ENCODE measurements around the gene CLASRP.

CLASRP gene

DNA sequence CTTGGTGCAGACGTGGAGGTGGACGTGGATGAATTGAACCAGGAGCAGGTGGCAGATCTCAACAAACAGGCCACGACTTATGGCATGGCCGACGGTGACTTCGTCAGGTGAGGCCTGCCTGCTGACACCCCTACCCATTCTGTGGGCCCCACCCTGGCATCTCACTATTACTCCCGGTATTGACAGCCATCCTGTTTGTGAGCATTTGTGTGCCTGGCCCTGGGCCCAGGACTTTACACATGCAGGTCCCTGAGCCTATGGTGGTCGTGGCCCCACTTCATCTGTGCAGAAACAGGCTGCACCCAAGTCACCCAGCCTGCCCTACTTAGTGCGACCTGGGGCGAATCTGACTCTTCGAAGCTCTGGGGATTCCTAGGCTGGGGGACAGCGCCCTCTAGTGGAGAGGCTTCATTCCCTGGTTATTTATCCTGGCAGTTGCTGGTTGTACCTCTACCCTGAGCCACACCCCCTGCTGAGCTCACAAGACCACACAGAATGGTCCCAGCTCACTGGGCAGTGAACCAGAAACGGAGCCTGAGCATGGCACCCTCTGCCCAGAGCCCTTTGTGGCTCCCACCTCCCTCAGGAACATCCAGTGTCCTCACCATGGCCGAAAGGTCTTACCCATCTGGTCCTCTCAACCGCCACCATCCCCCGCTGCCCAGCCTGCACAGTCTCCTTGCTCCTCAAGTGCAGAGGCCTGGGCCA is 20.6 kb downstream of the CLASRP start:
- peak; percentile 87 for DNase-seq (ENCODE audit: low read depth)
- H3K4me3 ChIP-seq (ENCODE audit: low read depth, low read length) = no peak overlapping the region

DNA sequence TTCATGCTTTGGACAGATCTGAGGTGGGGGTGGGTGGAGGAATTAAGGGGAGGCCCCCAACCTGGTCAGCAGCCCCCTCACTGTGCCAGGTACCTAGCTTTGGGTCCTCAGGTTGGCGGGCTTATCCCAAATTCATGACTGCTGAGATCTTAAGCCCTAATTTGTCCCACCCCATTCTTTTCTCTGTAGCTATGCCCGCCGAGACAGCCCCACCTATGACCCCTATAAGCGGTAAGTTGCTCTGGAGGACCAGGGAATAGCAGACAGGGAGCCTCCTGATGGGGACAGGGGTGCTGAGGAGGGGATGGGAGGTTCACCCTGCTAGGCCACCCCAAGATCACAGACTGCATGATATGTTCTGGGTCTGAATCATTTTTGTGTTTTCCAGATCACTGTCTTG is 23.1 kb downstream of the CLASRP start:
- TF ChIP-seq, protein P1, sequence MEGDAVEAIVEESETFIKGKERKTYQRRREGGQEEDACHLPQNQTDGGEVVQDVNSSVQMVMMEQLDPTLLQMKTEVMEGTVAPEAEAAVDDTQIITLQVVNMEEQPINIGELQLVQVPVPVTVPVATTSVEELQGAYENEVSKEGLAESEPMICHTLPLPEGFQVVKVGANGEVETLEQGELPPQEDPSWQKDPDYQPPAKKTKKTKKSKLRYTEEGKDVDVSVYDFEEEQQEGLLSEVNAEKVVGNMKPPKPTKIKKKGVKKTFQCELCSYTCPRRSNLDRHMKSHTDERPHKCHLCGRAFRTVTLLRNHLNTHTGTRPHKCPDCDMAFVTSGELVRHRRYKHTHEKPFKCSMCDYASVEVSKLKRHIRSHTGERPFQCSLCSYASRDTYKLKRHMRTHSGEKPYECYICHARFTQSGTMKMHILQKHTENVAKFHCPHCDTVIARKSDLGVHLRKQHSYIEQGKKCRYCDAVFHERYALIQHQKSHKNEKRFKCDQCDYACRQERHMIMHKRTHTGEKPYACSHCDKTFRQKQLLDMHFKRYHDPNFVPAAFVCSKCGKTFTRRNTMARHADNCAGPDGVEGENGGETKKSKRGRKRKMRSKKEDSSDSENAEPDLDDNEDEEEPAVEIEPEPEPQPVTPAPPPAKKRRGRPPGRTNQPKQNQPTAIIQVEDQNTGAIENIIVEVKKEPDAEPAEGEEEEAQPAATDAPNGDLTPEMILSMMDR (conservative IDR thresholded peaks at IDR 0.05; ENCODE audit: low read depth, low read length) = no peak
- no peak overlapping the region for H3K4me3 ChIP-seq (ENCODE audit: low read depth, low read length)
- DNase-seq (ENCODE audit: low read depth) = no peak

More for the DNA sequence above, 20.6 kb downstream of the CLASRP start:
- TF ChIP-seq, protein P1 (conservative IDR thresholded peaks at IDR 0.05; ENCODE audit: low read depth, low read length) = peak; percentile 90

DNA sequence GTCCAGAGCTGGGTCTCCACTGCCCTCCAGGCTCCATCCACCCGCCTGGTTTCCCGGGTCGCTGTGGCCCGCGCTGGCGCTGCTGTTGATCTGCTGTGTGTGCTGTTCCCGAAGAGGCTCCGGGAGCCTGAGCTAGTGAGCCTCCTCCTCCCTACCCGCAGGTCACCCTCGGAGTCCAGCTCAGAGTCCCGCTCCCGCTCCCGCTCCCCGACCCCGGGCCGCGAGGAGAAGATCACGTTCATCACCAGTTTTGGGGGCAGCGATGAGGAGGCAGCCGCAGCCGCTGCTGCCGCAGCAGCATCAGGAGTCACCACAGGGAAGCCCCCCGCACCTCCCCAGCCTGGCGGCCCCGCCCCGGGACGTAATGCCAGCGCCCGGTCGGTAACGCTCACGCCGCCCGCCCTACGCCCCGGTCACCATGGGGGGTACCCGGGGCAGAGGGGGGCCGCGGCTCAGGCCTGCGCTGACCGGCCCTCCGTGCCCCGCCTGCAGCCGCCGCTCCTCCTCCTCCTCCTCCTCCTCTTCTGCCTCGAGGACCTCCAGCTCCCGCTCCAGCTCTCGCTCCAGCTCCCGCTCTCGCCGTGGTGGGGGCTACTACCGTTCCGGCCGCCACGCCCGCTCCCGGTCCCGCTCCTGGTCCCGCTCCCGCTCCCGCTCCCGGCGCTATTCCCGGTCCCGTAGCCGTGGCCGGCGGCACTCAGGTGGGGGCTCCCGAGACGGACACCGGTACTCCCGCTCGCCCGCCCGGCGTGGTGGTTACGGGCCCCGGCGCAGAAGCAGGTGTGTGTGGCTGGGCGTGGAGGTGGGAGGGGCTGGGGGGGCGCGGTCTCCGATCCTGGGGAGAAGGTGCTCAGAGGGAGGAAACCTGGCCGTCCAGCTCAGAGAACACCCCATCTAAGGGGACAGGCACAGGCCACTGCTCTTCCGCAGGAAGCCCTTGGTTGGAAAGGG is 25.3 kb downstream of the CLASRP start:
- no peak overlapping the region for H3K4me3 ChIP-seq (ENCODE audit: low read depth, low read length)
- TF ChIP-seq, protein P1 (conservative IDR thresholded peaks at IDR 0.05; ENCODE audit: low read depth, low read length) = no peak
- DNase-seq (ENCODE audit: low read depth) = no peak

DNA sequence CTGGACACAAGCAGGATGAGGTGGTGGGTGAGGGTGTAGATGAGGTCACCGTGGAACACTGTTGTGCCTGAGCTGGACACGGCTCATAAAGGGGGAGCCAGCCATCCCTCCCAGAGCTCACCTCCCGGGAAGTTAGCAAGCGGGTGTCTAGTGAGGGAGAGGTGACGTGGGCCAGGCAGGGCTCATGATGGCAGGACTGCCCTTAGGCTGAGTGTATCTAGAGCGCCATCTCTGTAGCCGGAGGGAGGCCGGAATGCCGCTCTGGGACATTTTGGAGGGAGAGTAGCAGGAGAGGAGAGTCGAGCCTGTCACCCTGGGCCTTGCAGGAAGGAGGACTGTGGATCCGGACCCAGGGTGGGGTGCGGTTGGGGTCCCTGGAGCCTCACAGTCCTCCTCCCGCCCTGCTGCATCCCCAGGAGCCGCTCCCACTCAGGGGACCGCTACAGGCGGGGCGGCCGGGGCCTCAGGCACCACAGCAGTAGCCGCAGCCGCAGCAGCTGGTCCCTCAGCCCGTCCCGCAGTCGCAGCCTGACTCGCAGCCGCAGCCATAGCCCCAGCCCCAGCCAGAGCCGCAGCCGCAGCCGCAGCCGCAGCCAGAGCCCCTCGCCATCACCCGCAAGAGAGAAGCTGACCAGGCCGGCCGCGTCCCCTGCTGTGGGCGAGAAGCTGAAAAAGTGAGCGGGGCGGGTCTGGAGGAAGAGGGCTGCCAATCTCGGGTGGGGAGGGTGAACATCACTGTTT is 28.2 kb downstream of the CLASRP start:
- TF ChIP-seq, protein P1 (conservative IDR thresholded peaks at IDR 0.05; ENCODE audit: low read depth, low read length) = no peak
- H3K4me3 ChIP-seq (ENCODE audit: low read depth, low read length) = no peak overlapping the region
- DNase-seq (ENCODE audit: low read depth) = no peak

DNA sequence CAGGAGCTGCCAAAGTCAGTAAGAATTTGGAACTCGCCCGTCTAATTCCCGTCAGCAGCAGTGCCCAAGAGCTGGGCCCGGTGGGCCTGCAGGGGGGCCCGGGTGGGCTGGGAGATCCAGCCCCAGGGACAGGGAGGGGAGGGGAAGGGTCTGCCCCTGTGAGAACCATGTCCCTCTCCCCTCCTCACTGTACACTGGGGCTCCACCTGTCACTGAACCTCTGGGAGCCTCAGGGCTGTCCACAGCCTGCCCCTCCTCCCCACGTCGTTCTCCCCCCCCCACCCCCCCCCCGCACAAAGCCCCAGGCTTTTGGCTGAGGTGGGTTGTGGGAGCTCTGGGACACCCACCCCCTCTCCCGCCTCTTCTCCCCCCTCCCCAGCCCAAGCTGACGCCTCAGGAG is 29.2 kb downstream of the CLASRP start:
- no peak for DNase-seq (ENCODE audit: low read depth)
- TF ChIP-seq, protein P1 (conservative IDR thresholded peaks at IDR 0.05; ENCODE audit: low read depth, low read length) = no peak

DNA sequence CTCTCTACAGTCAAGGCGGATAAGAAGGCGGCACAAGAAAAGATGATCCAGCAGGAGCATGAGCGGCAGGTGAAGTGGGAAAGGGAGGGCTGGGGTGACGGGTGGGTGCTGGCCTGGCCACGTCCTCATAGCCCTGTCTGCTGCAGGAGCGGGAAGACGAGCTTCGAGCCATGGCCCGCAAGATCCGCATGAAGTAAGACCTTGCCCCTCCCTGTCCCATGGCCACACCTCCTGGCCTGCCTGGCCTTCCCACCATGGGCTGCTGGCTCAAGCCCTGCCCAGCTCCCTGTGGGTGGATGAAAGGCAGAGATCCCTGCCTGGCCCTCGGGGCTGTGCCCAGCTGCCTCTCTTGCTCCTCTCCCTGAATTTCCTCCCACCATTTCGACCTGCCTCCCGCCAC is 30.2 kb downstream of the CLASRP start:
- TF ChIP-seq, protein P1 (conservative IDR thresholded peaks at IDR 0.05; ENCODE audit: low read depth, low read length) = no peak
- H3K4me3 ChIP-seq (ENCODE audit: low read depth, low read length) = no peak overlapping the region
- DNase-seq (ENCODE audit: low read depth) = peak; percentile 19

More for the DNA sequence above, 29.2 kb downstream of the CLASRP start:
- no peak overlapping the region for H3K4me3 ChIP-seq (ENCODE audit: low read depth, low read length)

Data from choroid plexus epithelial cell (primary cell).